ENCODE results near the gene ADAT1. TPM values are rescaled to one million over a fixed set of nuclear protein-coding genes. Genes with fewer than 3 reads are reported as not detected.

Gene ADAT1
- total RNA-seq, 1 experiment from 2014 or later, result 44.2 TPM

- H3K4me2 ChIP-seq (ENCODE audit: low read length), result no peak overlapping the region; the same call in 1 of the 2 replicates
- peaks cover 11 to 17% of the 10 kb centered on the region in 2 experiments; a peak in 3 of 4 replicates for H3K36me3 ChIP-seq (ENCODE audit: control insufficient read depth in 1 of 2, insufficient read depth in 2 of 2, low read length in 2 of 2)
- H3K79me2 ChIP-seq (ENCODE audit: insufficient read depth, low read length), result peaks cover 9% of the 10 kb centered on the region
- H3K27ac ChIP-seq (ENCODE audit: low read depth, low read length), result no peak overlapping the region
- peaks cover 8 to 19% of the 10 kb centered on the region in 2 experiments for H3K4me1 ChIP-seq (ENCODE audit: control insufficient read depth in 1 of 2, insufficient read depth in 2 of 2, low read length in 2 of 2)
- no peaks in the 10 kb centered on the region for H3K9me2 ChIP-seq (ENCODE audit: insufficient read depth)
- TF ChIP-seq FOSL1 (IDR thresholded peaks at IDR 0.05; ENCODE audit: low read depth) (no peak), MAX (IDR thresholded peaks at IDR 0.05) (no peak), EZH2phosphoT487 (IDR thresholded peaks at IDR 0.05; ENCODE audit: borderline replicate concordance) (no peak), REST (IDR thresholded peaks at IDR 0.05; ENCODE audit: low read depth) (no peak), EZH2 (IDR thresholded peaks at IDR 0.05) (no peak), YY1 (IDR thresholded peaks at IDR 0.05; ENCODE audit: extremely low read depth, insufficient replicate concordance, low read depth, low read length) (no peak), SRF (IDR thresholded peaks at IDR 0.05; ENCODE audit: low read depth) (no peak), ZNF274 (IDR thresholded peaks at IDR 0.05; ENCODE audit: low read depth, low read length) (no peak), SIN3A (IDR thresholded peaks at IDR 0.05; ENCODE audit: low read depth) (no peak), ZFX (IDR thresholded peaks at IDR 0.05) (no peak), TCF7L2 (IDR thresholded peaks at IDR 0.05; ENCODE audit: borderline replicate concordance, extremely low read depth, insufficient read depth, insufficient read length) (no peak), ATF3 (IDR thresholded peaks at IDR 0.05) (no peak), JUND (IDR thresholded peaks at IDR 0.05) (no peak)
- H3K9me3 ChIP-seq (ENCODE audit: control insufficient read depth in 1 of 2, insufficient read depth in 1 of 2, low read depth in 1 of 2, low read length in 2 of 2), result no peaks in the 10 kb centered on the region
- POLR2A ChIA-PET, result no interaction called here
- CTCF ChIA-PET, result interaction anchor here (1.1 to 1.5 kb wide), 2 partner anchors 129 to 421 kb away, joined by 4 to 5 read pairs; no protein-coding TSS in a partner anchor
- intact Hi-C loops (cut with micrococcal nuclease), result loop anchor here (5.0 kb wide), 3 partner anchors 63 to 423 kb away; partner anchors contain the start of gene TMEM231
- RAD21 ChIA-PET (ENCODE audit: low non-redundant PET in 1 of 2, low total read pairs in 2 of 2, uncharacterized antibody in 2 of 2, unreplicated experiment in 2 of 2), result interaction anchor here in 1 of 2 experiments (1.0 kb wide), 1 partner anchor 421 kb away, joined by 3 read pairs; no protein-coding TSS in a partner anchor
- H3K27me3 ChIP-seq (ENCODE audit: insufficient read depth, low read length), result no peaks in the 10 kb centered on the region
- no peak overlapping the region for H3K4me3 ChIP-seq (replicated peaks in 1 of 2; ENCODE audit: low read depth in 1 of 2, low read length in 2 of 2)
- no peak overlapping the region for H2AFZ ChIP-seq (ENCODE audit: low read depth, low read length, poor library complexity, severe bottlenecking)
- H3K9ac ChIP-seq (ENCODE audit: low read length), result no peak overlapping the region
- DNase-seq (ENCODE audit: low read depth, low spot score), result no peak
- BruUV-seq (replicated peaks), result no TSS peak
- no peak for ATAC-seq
- no peaks in the 10 kb centered on the region for H4K20me1 ChIP-seq (ENCODE audit: insufficient read depth)
Measured at GRCh38 chr16:75620326-75621169, 2.5 kb downstream of the ADAT1 start.
